SU-DHL-6 (cell line): ENCODE results near the gene DUOXA1.

Source experiments
- H2AFZ ChIP-seq: fragments of 200-600 bp; sonication (generic); 2 replicates; pipeline ENCODE4 v1.6.1; 2014; ENCODE audit warnings: low read depth, mild to moderate bottlenecking, moderate library complexity, mixed read lengths, antibody characterized with exemption, low read length; ENCODE audit not compliant: severe bottlenecking
- H3F3A ChIP-seq: fragments of 200-600 bp; shearing (Covaris generic); 2 replicates; pipeline ENCODE4 v1.6.0; 2016; ENCODE audit warnings: antibody characterized with exemption, mild to moderate bottlenecking; ENCODE audit not compliant: insufficient read depth
- H3K27ac ChIP-seq: fragments of 200-600 bp; sonication (generic); 2 replicates; pipeline ENCODE4 v1.5.1; 2016; ENCODE audit warnings: low read depth, mild to moderate bottlenecking, low read length, moderate library complexity, mixed read lengths
- H3K27me3 ChIP-seq: fragments of 200-600 bp; sonication (generic), shearing (Covaris generic); 2 replicates; pipeline ENCODE4 v1.6.0; 2014; ENCODE audit warnings: mild to moderate bottlenecking, low read length
- H3K36me3 ChIP-seq: fragments of 200-600 bp; sonication (generic); 2 replicates; pipeline ENCODE4 v1.6.1; 2014; ENCODE audit warnings: mild to moderate bottlenecking, low read length, mixed read lengths
- H3K4me2 ChIP-seq: fragments of 300-600, 200-600 bp; shearing (Covaris generic), sonication (generic); 2 replicates; pipeline ENCODE4 v1.6.0; 2014; ENCODE audit warnings: low read length, low read depth, mild to moderate bottlenecking; ENCODE audit not compliant: poor library complexity, severe bottlenecking
- H3K4me3 ChIP-seq: fragments of 200-600 bp; sonication (generic); 2 replicates; pipeline ENCODE4 v1.5.1; 2014; ENCODE audit warnings: antibody characterized with exemption, low read length, mild to moderate bottlenecking, mixed read lengths; ENCODE audit not compliant: insufficient read depth, poor library complexity, severe bottlenecking
- H3K79me2 ChIP-seq: fragments of 200-600 bp; sonication (generic); 2 replicates; pipeline ENCODE4 v1.6.1; 2014; ENCODE audit warnings: mild to moderate bottlenecking, low read length, moderate library complexity; ENCODE audit not compliant: insufficient read depth
- H3K9ac ChIP-seq: fragments of 200-600 bp; sonication (generic); 2 replicates; pipeline ENCODE4 v1.7.0; 2014; ENCODE audit warnings: mild to moderate bottlenecking, low read length
- H3K9me2 ChIP-seq: fragments of 200-600 bp; sonication (generic); replicated peaks from 2 replicates; pipeline ENCODE4 v1.6.1; 2014; ENCODE audit warnings: low read length; ENCODE audit not compliant: insufficient read depth
- H3K9me3 ChIP-seq: fragments of 200-600 bp; sonication (generic); 2 replicates; pipeline ENCODE4 v1.6.1; 2014; ENCODE audit warnings: low read length, mixed read lengths; ENCODE audit not compliant: insufficient read depth
- H4K20me1 ChIP-seq: fragments of 200-600 bp; sonication (generic); 2 replicates; pipeline ENCODE4 v1.6.1; 2014; ENCODE audit warnings: low read depth, mild to moderate bottlenecking, antibody characterized with exemption, low read length, moderate library complexity, mixed read lengths
- CTCF ChIP-seq: fragments of 200-600 bp; sonication (generic); IDR thresholded peaks from one replicate; pipeline ENCODE4 v1.5.1; 2017; ENCODE audit warnings: antibody characterized with exemption, mild to moderate bottlenecking, low read length, moderate library complexity; ENCODE audit not compliant: insufficient read depth, poor library complexity, severe bottlenecking
- EZH2phosphoT487 ChIP-seq: fragments of 200-600 bp; sonication (generic), shearing (Covaris generic); conservative IDR thresholded peaks from 2 replicates; pipeline ENCODE4 v1.6.1; 2018; ENCODE audit warnings: mild to moderate bottlenecking, antibody characterized with exemption, low read length, moderate library complexity, mixed read lengths

DUOXA1 gene

DNA sequence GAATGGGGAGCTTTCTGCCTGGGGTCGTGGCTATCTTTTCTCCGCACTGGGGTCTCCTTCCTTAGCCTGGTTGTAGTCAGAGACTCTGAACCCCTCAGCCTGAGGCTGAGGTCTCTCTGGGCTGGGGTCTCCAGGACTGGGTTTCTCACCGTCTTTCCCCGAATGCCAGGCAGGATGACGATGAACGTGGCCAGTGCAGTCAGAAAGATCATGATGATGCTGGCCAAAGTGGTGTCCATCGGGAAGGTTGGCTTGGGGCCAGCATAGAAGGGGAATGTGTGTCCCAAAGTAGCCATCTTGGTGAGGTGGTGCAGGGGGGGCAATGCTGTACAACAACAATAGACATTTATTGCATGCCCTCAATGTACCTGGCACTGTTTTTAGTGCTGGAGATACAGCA lies 7.0 kb downstream of the DUOXA1 start:
- no peaks in the 10 kb centered on the region for H3K36me3 ChIP-seq
- no peak overlapping the region for H2AFZ ChIP-seq
- H4K20me1 ChIP-seq = no peaks in the 10 kb centered on the region; the same call in 1 of the 2 replicates
- H3K9ac ChIP-seq = no peak overlapping the region
- no peaks in the 10 kb centered on the region for H3K9me3 ChIP-seq
- no peaks in the 10 kb centered on the region for H3K79me2 ChIP-seq
- H3K27ac ChIP-seq = no peak overlapping the region
- TF ChIP-seq CTCF (no peak), EZH2phosphoT487 (no peak)
- no peaks in the 10 kb centered on the region for H3K9me2 ChIP-seq
- no peak overlapping the region for H3K4me2 ChIP-seq
- H3F3A ChIP-seq = no peaks in the 10 kb centered on the region
- H3K27me3 ChIP-seq = no peaks in the 10 kb centered on the region
- H3K4me3 ChIP-seq = no peak overlapping the region

DNA sequence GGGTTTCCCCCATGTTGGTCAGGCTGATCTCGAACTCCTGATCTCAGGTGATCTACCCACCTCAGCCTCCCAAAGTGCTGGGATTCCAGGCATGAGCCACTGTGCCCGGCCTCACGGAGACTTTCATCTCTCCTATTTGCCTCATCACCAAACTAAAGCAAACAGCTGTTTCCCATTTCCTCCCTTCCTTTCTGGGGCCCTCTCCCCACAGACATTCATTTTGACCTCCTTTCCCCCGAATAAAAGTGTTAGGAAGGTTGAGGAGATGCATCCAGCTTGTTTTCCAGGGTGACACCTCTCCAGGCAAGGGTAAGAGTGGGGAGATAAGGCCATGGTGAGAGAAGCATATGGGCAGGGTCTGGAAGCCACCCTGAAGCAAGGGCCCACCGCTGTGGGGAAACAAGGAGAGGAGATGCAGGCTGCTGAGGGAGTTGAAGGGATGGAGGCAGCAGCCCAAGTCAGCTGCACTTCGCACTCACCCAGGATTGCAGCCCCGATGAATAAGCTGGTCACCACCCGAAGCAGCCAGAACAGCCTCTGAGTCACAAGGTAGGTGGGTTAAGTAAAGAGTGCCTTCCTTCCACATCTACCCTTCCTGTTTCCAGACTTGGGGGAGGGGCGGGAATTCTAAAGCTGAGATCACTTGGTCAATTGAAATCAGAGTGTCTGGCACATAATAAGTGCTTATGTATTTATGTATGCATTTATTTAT lies 7.8 kb downstream of the DUOXA1 start:
- H3K27me3 ChIP-seq = no peaks in the 10 kb centered on the region
- H3F3A ChIP-seq = no peaks in the 10 kb centered on the region

DNA sequence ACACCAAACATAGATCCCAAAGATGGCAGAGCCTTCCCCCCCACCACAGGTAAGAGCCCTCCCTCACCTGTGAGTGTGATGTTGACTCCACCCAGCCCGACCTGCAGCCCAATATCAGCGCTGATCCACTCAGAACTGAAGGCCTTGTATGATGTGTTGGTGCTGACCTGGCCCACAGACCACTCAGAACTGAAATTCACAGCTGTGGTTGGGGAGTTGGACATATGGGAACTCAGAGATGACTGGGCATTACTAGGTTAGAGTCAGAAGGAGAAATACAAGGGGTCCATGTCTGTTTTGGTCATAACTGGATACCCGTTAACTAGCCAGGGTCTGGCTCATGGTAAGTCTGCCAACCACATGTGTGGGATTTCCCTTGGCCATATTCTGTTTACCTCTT lies 8.7 kb downstream of the DUOXA1 start:
- H3F3A ChIP-seq = no peaks in the 10 kb centered on the region
- no peaks in the 10 kb centered on the region for H3K9me2 ChIP-seq
- H3K27ac ChIP-seq = no peak overlapping the region
- no peak overlapping the region for H2AFZ ChIP-seq
- no peaks in the 10 kb centered on the region for H3K9me3 ChIP-seq
- H3K27me3 ChIP-seq = no peaks in the 10 kb centered on the region
- H3K79me2 ChIP-seq = no peaks in the 10 kb centered on the region
- no peaks in the 10 kb centered on the region for H3K36me3 ChIP-seq
- H3K4me2 ChIP-seq = no peak overlapping the region
- H3K9ac ChIP-seq = no peak overlapping the region
- no peaks in the 10 kb centered on the region for H4K20me1 ChIP-seq
- no peak overlapping the region for H3K4me3 ChIP-seq
- TF ChIP-seq CTCF (no peak), EZH2phosphoT487 (no peak)

More for the DNA sequence above, 7.8 kb downstream of the DUOXA1 start:
- Histone ChIP-seq H3K36me3 (no peaks in the 10 kb centered on the region), H3K27ac (no peak overlapping the region), H3K79me2 (no peaks in the 10 kb centered on the region), H3K9me2 (no peaks in the 10 kb centered on the region), H2AFZ (no peak overlapping the region), H3K9me3 (no peaks in the 10 kb centered on the region), H3K4me3 (no peak overlapping the region), H3K4me2 (no peak overlapping the region), H3K9ac (no peak overlapping the region), H4K20me1 (no peaks in the 10 kb centered on the region; the same call in 1 of the 2 replicates)
- TF ChIP-seq EZH2phosphoT487 (no peak), CTCF (no peak)
